Stimulated activated naive CD8-positive, alpha-beta T cell treated with anti-CD3 and anti-CD28 coated beads, Interleukin-15, amount 100 ng/mL, for 72 hours (primary cell): Measurements from ENCODE around the gene SEMA4B.
A peak's percentile ranks its signal among the peaks of the same experiment; 100 is the strongest.
"Not testable (repeated sequence)": the region's sequence is repeated elsewhere in the genome, so short reads cannot be mapped to it uniquely, and the experiment has no call there.

Source experiments
- ATAC-seq: fragments of 150-1000 bp; cut with Tn5 transposase; 2 replicates; pipeline ENCODE4 v1.10.0; 2021; ENCODE audit warnings: mild to moderate bottlenecking, moderate library complexity
- DNase-seq, 2 donors: peaks; one replicate each; pipeline ENCODE4 v3.0.0; 2021 to 2022
- H3K27ac Mint-ChIP-seq, 2 donors: one replicate each; pipeline ENCODE4 v1.8.0; 2022; ENCODE audit warnings: mild to moderate bottlenecking in 2 of 2, mixed read lengths in 2 of 2, moderate library complexity in 2 of 2
- H3K27me3 Mint-ChIP-seq: one replicate; pipeline ENCODE4 v1.8.0; 2022; ENCODE audit warnings: mixed read lengths
- H3K4me1 Mint-ChIP-seq: one replicate; pipeline ENCODE4 v1.8.0; 2022; ENCODE audit warnings: mild to moderate bottlenecking, mixed read lengths
- H3K4me3 Mint-ChIP-seq, 2 donors: one replicate each; pipeline ENCODE4 v1.8.0; 2022; ENCODE audit warnings: mild to moderate bottlenecking in 2 of 2, mixed read lengths in 2 of 2, moderate library complexity in 1 of 2
- H3K9me3 Mint-ChIP-seq, 2 donors: one replicate each; pipeline ENCODE4 v1.8.0; 2022; ENCODE audit warnings: mixed read lengths in 2 of 2

SEMA4B gene

DNA sequence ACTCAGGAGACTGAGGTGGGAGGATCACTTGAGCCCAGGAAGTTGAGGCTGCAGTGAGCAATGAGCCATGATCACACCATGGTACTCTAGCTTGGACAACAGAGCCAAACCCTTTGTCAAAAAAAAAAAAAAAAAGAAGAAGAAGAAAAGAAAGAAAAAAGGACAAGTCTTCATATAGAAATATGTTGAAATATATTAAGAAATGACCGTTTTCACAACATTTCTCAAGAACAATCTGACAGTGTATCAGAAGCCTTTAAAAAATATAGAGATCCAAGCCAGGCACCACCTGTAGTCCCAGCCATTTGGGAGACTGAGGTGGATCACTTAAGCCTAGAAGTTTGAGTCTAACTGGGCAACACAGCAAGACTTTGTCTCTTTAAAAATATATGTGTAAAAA lies 29.5 kb upstream of the SEMA4B start:
- Mint-ChIP-seq H3K4me1 (no peaks in the 10 kb centered on the region), H3K9me3 (no peaks in the 10 kb centered on the region), H3K4me3 (no peak overlapping the region), H3K27ac (peak overlapping the region in 1 of 2 donors; percentile 48), H3K27me3 (no peaks in the 10 kb centered on the region)
- ATAC-seq, result no peak
- DNase-seq, result no peak

DNA sequence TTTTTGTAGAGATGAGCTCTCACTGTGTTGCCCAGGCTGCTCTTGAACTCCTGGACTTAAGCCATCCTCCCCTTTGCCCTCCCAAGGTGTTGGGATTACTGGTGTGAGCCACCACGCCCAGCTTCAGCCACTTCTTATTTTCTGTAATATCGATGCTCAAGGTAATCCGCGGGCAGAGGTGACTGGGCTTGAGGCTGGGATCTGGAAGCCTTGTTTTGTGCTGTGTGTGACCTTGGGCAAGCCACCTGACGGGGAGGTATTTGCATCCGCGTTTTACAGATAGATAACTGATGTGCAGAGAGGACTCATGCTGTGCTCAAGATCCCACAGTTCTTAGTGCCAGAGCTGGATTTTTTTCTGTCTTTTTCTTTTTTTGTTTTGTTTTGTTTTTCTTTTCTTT lies 27.8 kb upstream of the SEMA4B start:
- ATAC-seq, result no peak
- no peak overlapping the region for H3K4me3 Mint-ChIP-seq
- H3K4me1 Mint-ChIP-seq, result peaks cover under 1% of the 10 kb centered on the region
- H3K9me3 Mint-ChIP-seq, result no peaks in the 10 kb centered on the region
- no peak overlapping the region for H3K27ac Mint-ChIP-seq
- no peaks in the 10 kb centered on the region for H3K27me3 Mint-ChIP-seq
- DNase-seq, result no peak

DNA sequence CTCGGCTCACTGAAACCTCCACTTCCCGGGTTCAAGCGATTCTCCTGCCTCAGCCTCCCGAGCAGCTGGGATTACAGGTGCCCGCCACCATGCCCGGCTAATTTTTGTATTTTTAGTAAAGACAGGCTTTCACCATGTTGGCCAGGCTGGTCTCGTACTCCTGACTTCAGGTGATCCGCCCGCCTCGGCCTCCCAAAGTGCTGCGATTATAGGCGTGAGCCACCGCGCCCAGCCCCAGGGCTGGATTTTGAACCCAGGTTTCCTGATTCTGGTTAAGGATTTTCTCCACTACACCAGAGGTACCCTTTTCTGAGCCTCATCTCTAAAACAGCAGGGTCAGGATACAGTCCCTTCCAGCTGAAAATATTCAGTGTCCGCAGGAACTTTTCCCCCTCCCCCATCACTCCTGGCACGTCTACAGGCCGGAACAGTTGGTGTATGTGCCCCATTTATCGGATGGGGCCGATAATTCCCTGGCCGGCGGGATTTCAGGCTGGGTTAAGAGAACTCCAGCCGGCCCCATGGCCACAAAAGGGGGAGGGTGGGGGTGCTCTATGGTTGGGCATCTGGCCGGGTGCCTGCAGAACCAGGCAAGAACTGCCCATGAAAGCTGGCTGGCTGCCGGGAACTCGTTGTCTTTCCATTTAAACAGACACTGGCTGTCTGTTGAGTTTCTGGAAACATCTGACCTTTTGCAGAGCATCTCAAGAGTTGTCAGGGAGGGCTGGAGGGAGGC lies 26.8 kb upstream of the SEMA4B start:
- no peak overlapping the region for H3K27ac Mint-ChIP-seq
- H3K9me3 Mint-ChIP-seq, result no peaks in the 10 kb centered on the region
- H3K4me3 Mint-ChIP-seq, result no peak overlapping the region
- ATAC-seq, result no peak
- H3K27me3 Mint-ChIP-seq, result peaks cover 8% of the 10 kb centered on the region
- no peak for DNase-seq
- peaks cover 10% of the 10 kb centered on the region for H3K4me1 Mint-ChIP-seq

DNA sequence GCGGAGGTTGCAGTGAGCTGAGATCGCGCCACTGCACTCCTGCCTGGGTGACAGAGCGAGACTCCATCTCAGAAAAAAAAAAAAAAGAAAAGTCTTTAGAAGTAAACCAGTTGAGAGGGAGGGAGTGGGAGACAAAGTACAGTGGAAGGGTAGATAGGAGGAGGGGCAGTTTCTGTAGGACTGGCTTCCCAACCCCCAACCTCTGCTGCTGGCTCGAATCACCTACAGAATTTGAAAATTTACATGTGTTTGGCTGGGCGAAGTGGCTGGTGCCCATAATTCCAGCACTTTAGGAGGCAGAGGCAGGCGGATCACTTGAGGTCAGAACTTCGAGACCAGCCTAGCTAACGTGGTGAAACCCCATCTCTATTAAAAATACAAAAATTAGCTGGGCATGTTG lies 24.1 kb upstream of the SEMA4B start:
- no peak overlapping the region for H3K4me3 Mint-ChIP-seq
- peaks cover 10% of the 10 kb centered on the region for H3K4me1 Mint-ChIP-seq

DNA sequence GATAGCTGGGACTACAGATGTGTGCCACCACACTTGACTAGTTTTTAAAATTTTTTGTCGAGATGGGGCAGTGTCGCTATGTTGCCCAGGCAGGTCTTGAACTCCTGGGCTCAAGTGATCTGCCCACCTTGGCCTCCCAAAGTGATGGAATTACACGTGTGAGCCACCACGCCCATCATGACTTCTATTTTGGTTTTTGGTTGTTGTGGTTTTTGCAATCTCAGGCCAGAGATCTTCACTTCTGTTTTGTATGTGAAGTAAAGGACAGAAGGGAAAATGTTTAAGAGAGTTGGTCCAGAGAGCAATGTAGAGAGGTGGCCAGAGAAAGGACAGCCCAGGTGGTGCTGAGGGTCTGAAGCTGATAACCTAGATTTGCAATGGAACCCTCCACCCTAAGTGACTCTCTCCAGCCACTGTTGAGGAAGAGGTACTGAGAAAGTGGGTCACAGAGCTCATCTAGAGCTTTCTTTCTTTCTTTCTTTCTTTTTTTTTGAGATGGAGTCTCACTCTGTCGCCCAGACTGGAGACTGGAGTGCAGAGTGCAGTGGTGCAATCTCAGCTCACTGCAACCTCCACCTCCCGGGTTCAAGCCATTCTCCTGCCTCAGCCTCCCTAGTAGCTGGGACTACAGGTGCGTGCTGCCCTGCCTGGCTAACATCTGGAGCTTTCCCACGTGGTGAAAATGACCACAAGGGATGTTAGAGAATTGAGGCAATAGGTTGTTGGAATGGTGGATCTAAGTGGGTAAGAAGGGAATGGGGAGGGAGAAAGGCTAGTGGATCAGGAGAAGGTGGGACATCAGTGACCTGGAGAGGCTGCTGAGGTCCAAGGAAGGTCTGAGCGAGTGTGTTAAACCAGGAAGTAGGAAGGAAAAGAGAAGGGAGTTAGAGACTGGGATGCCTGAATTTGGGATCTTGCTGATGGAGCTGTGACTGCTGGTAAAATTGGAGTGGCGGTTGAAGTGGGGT lies 22.4 kb upstream of the SEMA4B start:
- H3K27me3 Mint-ChIP-seq, result peaks cover 13% of the 10 kb centered on the region

More for the DNA sequence above, 24.1 kb upstream of the SEMA4B start:
- H3K9me3 Mint-ChIP-seq, result no peaks in the 10 kb centered on the region
- H3K27ac Mint-ChIP-seq, result no peak overlapping the region
- no peak for DNase-seq
- ATAC-seq, result no peak
- peaks cover 13% of the 10 kb centered on the region for H3K27me3 Mint-ChIP-seq

DNA sequence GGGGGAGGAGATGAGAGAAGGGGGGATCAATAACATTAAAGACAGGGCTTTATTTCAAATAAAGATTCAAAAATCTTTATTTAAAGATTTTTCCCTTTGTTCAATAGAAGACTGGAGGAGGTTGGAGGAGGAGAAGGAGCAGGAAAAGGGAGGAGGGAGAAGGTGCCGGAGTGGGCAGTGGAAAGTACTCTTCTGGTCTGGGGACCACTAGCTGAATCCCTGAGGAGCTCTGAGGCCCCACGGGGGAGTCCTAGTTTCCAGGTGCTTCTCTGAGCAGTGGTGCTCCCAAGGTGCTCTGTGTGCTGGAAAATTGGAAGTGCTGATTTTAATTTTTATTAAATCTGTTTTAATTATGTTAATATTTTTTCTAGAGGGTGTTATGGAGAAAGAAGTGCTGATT lies 19.4 kb upstream of the SEMA4B start:
- no peak overlapping the region for H3K27ac Mint-ChIP-seq
- ATAC-seq (no peak), DNase-seq (no peak)
- peaks cover 24% of the 10 kb centered on the region for H3K4me1 Mint-ChIP-seq
- peaks cover 20% of the 10 kb centered on the region for H3K27me3 Mint-ChIP-seq
- no peak overlapping the region for H3K4me3 Mint-ChIP-seq
- H3K9me3 Mint-ChIP-seq, result no peaks in the 10 kb centered on the region

More for the DNA sequence above, 22.4 kb upstream of the SEMA4B start:
- no peak overlapping the region for H3K4me3 Mint-ChIP-seq
- peaks cover 10% of the 10 kb centered on the region for H3K4me1 Mint-ChIP-seq
- no peak overlapping the region for H3K27ac Mint-ChIP-seq
- no peak for DNase-seq
- H3K9me3 Mint-ChIP-seq, result no peaks in the 10 kb centered on the region
- ATAC-seq, result no peak

DNA sequence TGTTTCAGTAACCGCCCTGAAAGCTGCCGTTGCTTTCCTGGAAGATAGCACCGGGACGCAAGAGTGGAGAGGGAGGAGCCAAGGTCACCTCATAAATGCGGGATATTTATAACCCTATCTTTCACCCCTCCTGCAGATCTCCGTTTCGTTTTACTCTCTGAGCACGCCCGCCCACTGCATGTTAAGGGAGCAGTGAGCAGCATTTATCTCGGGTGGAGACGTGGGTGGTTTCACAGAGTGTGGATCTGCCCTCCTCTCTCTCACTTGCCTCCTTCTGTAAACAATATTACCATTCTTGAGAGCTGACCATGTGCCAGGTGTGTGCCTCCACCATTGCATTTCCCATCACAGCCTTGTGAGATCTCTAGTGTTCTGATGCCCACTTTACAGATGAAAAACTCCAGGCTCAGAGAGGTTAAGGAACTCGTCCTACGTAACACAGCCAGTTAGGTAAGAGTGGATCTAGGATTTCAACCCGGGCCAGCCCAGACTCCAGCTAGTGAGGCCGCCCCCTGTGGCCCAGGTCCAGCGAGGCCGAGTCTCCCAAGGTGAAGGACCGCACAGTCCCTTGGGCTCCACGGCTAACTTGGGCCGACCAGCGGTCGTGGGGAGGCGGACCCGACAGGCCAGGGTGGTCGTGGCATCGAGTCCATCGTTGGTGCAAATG lies 16.9 kb upstream of the SEMA4B start:
- DNase-seq (no peak), ATAC-seq (peak; percentile 42)
- no peaks in the 10 kb centered on the region for H3K9me3 Mint-ChIP-seq
- peaks cover 15% of the 10 kb centered on the region for H3K4me1 Mint-ChIP-seq
- peak overlapping the region; percentile 64 to 75 for H3K4me3 Mint-ChIP-seq
- H3K27me3 Mint-ChIP-seq, result peaks cover 13% of the 10 kb centered on the region
- H3K27ac Mint-ChIP-seq, result no peak overlapping the region

DNA sequence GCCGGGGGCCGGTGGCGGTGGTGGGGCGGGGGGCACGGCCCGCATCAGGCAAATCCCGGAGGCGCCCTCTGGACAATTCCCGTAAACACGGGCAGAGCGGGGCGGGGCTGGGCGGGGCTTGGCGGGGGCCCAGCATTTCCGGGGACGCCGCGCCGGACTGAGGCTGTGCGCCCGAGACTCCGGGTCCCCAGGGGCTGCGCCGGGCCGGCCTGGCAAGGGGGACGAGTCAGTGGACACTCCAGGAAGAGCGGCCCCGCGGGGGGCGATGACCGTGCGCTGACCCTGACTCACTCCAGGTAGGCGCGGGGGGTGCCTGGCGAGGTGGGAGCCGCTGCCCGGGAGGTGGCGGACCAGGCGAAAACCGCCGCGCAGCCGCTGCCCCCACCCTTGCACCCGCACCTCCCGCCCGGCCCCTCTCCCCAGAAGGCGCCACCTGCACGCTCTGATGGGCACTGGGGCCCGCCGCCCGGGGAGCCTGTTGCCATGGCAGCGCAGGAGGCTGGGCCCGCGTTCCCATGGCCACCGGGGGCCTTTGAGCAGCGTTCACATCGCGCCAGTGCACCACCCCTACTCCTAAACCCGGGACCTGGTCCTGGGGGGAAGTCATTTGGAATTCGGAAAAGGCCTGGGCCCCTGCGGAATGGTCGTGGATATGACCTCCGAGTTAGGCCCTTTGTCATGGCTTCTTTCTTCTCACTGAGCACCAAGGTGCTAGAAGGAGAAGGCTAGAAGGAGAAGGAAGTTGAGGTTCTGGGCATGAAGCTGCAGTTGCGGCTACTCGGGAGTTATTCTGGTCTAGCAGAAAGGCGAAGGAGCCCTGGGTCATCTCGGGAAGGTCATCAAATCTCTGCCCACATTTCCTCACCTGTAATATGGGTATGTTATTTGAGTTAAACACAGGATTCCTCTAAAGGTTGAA lies 16.1 kb upstream of the SEMA4B start:
- peaks cover 8% of the 10 kb centered on the region for H3K27me3 Mint-ChIP-seq
- H3K27ac Mint-ChIP-seq, result peak overlapping the region in 1 of 2 donors; percentile 43
- H3K4me1 Mint-ChIP-seq, result peaks cover 14% of the 10 kb centered on the region
- H3K4me3 Mint-ChIP-seq, result peak overlapping the region; percentile 86 to 94
- no peaks in the 10 kb centered on the region for H3K9me3 Mint-ChIP-seq
- DNase-seq, result peak; percentile 39 to 55
- ATAC-seq, result peak; percentile 92

DNA sequence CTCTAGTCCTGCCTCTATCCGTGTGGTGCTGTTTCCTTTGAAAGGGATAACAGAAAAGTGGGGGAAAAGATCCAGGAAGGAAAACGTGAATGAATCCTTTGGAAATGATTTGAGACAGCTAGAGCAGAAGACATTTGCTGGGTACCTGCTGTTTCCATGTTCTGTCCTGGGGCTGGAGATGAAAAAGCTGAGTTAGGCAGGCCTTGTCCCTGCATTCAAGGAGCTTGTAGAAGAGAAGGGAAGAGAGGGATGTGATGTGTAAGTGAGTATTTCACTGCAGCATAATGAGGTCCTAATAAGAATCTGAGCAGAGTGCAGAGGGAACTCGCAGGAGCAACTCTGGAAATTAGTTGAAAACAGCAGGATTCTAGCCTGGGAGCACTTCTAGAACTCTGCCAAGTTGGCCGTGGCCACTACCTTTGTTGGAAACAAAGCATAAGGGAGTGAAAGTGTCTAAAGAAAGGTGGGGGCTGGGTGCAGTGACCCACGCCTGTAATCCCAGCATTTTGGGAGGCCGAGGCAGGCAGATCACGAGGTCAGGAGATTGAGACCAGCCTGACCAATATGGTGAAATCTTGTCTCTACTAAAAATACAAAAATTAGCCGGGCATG lies 13.8 kb upstream of the SEMA4B start:
- DNase-seq (no peak), ATAC-seq (no peak)
- H3K9me3 Mint-ChIP-seq, result no peaks in the 10 kb centered on the region
- peaks cover 8% of the 10 kb centered on the region for H3K27me3 Mint-ChIP-seq
- no peak overlapping the region for H3K27ac Mint-ChIP-seq
- peaks cover 27% of the 10 kb centered on the region for H3K4me1 Mint-ChIP-seq
- no peak overlapping the region for H3K4me3 Mint-ChIP-seq

DNA sequence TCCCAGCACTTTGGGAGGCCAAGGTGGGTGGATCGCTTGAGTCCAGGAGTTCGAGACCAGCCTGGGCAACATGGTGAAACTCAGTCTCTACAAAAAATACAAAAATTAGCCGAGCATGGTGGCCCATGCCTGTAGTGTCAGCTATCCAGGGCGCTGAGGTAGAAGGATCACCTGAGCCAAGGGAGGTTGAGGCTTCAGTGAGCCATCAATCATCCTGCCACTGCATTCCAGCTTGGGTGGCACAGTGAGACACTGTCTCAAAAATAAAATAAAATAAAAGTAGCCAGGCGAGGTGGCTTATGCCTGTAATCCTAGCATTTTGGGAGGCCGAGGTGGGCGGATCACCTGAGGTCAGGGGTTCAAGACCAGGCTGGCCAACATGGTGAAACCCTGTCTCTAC lies 13.1 kb upstream of the SEMA4B start:
- H3K4me3 Mint-ChIP-seq, DNase-seq, H3K27ac Mint-ChIP-seq, ATAC-seq, H3K9me3 Mint-ChIP-seq, H3K27me3 Mint-ChIP-seq: not testable (repeated sequence)
- H3K4me1 Mint-ChIP-seq, result peaks cover 34% of the 10 kb centered on the region

DNA sequence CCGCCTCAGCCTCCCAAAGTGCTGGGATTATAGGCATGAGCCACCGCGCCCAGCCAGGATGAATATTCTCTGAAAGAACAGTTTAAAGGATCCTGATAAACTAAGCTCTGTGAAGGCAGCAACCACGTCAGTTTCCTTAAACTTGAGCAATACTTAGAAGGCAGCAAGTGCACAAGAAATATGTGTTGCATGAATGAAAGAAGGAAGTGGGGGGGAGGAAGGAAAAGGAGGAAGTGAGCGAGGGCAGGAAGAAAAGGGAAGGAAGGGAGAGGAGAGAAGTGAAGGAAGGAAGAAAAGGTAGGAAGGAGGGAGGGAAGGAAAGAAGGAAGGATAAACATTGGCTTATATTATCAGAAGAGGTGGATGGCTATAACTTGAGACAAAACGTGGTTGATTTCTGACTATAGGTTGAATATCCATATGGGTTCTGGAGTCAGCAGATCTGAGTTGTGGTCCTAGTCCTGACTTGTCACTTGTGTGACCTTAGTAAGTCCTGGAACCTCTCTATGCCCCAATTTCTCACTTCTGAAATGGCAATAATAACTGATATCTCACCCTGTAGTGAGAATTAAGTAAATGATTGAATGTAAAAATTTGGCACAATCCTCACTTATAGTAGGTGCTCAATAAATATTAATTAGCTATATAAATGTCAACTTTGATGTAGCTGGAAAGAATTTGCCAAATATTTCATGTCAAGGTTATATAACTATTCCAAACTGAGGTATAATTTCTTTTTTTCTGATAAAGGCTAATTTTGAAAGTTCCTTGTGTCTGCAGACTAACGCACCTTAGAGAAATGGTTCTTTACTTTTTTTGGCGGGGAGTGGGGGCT lies 12.0 kb upstream of the SEMA4B start:
- ATAC-seq (no peak), DNase-seq (no peak)
- H3K4me1 Mint-ChIP-seq, result peaks cover 39% of the 10 kb centered on the region
- peaks cover 8% of the 10 kb centered on the region for H3K27me3 Mint-ChIP-seq
- H3K9me3 Mint-ChIP-seq, result no peaks in the 10 kb centered on the region
- no peak overlapping the region for H3K27ac Mint-ChIP-seq
- H3K4me3 Mint-ChIP-seq, result no peak overlapping the region

DNA sequence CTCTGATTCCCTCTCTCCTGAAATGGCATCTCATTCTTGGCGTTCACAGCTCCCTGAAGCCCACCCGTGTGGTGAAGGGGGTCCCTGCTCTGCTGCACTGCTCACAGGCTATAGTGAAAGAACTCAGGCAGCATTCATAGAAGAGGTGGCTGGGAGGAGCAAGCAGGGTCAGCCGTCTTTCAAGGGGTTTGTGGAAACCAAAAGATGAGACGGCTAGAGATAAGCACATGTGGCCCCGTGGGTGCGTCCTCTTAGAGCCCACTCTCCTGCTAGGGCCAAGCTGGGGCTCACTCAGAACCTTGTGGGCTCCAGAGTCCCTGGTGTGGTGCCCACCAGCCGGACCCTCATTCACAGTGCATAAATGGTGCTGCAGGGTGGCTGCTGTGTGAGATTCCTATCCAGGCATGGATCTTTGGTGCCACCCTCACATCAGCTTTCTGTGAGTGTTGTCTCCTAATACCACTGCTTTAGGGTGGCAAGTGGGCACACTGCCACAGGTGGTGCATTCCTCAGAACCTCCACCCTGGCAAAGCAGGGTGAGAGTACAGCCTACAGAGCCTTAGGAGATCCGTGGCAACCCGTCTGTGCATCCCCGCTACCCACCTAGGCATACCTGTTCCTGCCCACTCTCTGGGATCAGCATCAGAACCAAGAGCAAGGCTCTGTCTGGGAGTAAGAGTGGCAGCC lies 11.2 kb upstream of the SEMA4B start:
- Mint-ChIP-seq H3K27me3 (peaks cover 8% of the 10 kb centered on the region), H3K9me3 (no peaks in the 10 kb centered on the region), H3K27ac (no peak overlapping the region), H3K4me1 (peaks cover 35% of the 10 kb centered on the region), H3K4me3 (no peak overlapping the region)
- DNase-seq (no peak), ATAC-seq (no peak)

DNA sequence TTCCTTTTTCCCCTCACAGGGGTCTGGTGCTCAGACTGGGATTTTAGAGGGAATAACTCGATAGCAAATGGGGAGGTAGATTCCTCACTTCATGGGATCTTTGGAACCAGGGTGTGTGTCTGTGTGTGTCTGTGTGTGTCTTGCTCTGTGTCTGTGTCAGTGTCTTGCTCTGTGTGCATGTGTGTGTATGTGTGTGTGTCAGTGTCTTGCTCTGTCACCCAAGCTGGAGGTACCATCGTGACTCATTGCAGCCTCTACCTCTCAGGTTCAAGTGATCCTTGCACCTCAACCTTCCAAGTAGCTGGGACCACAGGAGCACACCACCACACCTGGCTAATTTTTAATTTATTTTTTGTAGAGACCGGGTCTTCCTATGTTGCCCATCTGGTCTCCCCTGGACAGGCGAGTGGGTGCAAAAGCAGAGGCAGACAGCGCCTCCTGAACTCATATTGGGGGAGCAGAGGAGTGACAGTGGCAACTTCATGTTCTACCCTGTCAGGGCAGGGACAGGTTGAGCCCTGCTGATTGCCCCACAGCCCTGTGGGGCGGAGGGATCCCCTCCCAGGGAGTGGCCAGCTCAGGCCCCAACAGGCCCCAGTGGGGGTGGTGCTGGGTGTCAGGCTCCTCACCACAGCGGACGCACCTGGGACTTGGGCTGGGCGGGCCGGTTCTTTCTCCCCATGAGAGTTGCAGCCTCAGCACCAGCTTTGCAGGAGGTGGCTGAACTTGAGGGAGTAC lies 10.4 kb upstream of the SEMA4B start:
- Mint-ChIP-seq H3K27me3 (no peaks in the 10 kb centered on the region), H3K4me3 (no peak overlapping the region), H3K9me3 (no peaks in the 10 kb centered on the region), H3K27ac (no peak overlapping the region), H3K4me1 (peaks cover 27% of the 10 kb centered on the region)
- ATAC-seq, result no peak
- DNase-seq, result no peak
